D341Med (cell line): ENCODE results near the gene SDK2.
A peak's percentile ranks its signal among the peaks of the same experiment; 100 is the strongest.

Experiments used
- DNase-seq: peaks from one replicate; pipeline ENCODE4 v3.0.0; 2012; ENCODE audit warnings: low spot score

SDK2 gene

DNA sequence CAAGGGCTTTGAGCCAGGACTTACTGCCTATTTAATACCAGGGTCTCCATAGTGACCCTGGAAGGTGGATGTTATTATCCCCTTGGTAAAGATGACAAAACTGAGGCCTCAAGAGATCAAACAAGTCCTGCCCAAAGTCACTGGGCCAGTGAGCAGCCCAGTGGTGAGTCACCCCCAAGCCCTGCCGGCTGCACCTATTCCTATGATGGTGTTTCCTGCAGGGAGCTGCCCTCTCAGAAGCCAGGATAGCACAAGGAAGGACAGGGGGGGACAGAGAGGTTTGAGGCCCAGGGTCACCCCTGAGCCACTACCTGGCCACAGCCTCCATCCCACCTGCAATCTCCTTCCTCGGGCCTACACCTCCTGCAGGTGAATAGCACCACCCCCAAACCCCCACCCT lies 90.9 kb downstream of the SDK2 start:
- no peak for DNase-seq

DNA sequence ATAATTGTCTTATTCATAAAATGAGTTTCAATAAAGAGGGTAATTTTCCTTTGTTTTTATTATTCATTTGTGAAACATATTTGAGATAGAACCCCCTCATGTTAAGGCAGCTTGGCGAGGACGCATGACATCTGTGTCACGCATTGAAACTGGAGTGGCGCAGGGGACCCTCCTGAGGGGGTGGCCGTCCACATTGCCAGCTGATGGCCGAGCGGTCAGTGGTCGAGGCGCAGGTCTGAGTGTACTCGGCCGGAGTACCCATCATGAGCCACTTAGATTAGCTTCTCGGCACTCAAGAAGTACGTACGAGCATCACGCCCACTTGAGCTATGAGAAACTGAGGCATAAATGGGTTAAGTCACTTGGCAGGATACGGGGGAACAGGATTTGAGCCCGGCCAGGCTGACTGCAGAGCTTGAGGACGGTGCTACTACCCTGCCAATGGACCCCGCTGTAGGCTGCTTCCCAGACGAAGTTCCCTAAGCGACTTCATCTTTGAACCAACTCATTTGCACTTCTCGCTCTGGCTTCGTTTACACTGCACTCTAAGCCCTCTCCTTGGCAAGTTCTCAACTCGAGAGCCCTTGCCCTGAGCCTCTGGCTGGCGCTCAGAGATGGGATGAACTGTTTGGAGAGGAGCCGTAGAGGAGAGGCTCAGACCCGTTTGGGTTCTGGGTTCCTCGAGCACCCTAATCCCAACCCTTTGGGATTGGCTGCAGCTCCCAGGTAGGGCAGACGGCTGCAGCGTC lies 91.8 kb downstream of the SDK2 start:
- DNase-seq = no peak

DNA sequence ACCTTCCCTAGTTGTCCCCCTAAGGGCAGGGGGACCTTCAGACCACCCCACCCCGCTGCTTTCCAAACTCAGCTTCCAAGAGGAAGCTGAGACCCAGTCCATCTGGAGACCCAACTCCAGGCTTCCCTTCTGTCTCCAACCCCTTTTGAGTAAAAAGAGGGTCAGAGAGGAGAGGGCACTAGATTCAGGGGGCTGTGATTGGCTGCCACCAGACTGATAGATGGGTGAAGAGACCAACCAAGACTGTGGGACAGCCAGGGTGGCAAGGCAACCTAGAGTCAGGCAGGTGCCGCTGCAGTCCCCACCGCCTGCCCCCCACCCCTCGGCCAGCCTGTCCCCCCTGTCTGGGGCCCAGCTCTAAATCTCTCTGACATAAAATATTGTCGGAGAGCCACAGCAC lies 92.5 kb downstream of the SDK2 start:
- DNase-seq = peak; percentile 77

DNA sequence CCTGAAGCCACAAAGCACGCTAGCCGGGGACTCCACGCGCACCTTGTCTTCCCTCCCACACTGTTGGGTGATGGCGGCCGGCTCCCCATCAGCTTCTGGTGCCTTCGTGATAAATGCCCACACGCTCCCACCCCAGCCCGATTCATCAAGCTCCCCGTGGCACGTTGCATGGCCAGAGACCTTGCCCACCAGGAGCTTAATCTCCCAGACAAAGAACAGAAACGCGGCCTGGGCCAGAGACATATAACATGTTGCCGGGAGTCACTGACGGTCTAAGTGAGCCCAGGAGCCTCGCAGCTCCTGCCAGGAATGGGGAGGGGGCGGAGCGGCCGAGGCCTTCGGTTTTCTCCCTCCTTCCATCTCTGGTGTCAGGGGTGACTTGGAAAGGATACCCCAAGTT lies 93.1 kb downstream of the SDK2 start:
- no peak for DNase-seq

DNA sequence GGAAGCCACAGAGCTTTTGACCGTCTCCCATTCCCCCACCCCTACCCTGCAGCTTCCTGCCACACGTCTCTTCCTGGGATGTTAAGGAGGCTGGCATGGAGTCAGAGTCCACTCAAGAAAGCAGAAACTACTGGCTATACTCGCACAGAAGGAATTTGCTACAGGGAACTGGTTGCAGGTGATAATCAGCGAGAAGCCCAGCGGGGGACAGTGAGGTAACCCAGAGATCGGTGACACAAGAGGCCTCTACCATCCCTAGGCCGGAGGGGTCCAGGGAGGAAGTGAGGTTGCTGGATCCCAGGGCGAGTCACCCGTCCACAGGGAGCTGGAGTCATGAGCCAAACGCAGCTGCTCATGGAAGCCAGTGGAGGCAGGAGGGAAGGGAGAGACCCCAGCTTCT lies 93.7 kb downstream of the SDK2 start:
- DNase-seq = no peak

DNA sequence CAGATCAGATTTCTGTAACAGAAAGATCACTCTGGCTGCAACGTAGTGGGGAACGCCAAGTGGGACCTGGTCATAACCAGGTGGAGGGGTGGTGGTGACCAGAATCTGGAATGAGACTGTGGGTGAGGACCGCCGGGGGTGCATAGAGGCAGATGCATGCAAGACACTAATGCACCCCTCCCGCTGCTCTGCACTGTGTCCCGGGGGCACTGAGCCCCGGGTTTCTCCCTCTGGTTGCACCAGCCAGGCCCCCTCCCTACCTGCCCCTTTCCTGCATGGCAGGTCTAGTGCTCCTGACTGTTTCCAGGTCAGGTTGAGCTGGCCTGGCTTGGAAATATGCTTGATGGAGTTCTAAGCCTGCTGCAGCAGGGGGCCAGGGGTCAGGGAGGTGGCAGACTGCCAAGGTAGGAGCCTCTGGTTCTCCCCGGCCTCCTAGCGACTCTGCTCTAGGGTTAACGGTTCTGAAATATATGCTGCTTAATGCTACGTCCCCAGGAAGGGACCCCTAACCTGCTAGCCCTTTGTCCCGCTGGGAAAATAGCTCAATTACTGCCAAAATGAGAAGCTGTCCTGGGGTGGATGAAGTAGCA lies 94.3 kb downstream of the SDK2 start:
- DNase-seq = no peak

DNA sequence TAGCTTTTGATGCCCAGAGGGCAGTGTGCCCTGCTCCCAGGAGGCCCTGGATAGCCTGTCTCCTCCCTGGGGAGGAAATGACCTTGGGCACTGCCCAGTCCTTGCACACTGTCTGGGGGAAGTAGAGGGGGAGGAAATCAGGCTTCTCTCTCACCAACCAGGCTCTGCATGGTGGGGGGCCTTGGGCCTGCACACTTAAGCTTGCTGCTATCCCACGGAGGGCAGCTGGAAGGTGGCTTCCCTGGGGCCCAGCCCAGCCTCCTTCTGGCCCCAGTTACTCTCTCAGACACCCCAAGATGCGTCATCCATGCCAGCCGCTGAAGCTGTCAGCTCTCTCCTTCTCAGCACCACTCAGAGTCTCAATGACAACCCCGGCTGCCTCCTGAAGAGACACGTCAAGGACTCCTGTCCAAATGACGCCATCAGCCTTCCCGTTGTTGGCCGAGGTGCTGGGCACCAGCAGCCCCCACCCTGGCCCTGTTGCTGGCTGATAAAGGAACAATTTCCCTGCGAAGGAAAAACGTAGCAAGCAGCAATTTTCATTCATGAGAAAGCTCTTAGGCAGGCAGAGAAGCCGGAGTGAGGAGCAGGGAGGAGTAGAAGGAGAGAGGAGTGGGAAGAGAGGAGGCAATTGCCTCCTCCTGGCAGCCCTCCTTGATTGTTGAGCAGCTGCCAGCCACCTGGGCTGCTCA lies 95.5 kb downstream of the SDK2 start:
- DNase-seq = no peak

DNA sequence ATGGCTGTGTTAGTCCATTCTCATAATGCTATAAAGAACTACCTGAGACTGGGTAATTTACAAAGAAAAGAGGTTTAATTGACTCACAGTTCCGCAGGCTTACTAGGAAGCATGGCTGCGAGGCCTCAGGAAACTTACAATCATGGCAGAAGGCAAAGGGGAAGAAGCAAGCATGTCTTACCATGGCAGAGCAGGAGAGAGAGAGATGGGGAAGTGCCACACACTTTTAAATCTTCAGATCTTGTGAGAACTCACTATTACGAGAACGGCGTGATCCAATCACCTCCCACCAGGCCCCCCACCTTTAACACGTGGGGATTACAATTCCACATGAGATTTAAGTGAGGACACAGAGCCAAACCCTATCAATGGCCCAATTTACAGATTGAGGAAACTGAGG lies 96.5 kb downstream of the SDK2 start:
- DNase-seq = no peak

DNA sequence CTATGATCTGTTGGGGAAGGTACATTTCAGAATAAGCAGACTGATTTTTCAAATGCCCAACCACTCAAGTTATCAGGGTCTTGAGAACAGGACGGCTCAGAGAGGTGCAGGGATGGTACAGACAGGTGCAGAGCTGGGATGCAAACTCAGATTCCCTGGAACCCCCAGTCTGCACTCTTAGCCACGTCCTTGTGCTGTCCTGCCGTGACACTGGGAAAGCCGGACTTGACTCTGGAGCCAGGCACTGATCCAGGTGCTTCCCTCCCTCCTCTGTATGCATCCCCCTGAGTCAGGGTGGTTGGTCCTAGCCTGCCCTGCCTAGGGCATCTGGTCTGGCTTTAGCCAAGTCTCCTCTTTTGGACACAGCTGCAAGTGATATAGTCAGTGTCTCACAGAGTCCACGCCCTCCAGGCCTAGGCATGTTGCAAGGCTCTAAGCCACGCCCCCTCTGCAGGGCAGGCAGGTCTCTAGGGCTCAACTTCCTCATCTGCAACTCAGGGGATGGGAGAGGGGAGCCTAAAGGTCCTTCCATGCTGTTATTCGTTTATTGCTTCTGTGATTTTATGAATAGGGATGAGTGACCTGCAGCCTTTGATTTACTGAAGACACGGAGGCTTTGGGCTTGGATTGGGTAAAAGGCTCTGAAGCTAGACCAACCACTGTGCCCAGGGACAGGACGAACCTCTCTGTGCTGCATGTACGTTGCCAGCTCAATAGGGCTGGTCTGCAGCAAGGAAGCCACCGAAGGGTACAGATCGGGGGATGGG lies 97.3 kb downstream of the SDK2 start:
- no peak for DNase-seq

DNA sequence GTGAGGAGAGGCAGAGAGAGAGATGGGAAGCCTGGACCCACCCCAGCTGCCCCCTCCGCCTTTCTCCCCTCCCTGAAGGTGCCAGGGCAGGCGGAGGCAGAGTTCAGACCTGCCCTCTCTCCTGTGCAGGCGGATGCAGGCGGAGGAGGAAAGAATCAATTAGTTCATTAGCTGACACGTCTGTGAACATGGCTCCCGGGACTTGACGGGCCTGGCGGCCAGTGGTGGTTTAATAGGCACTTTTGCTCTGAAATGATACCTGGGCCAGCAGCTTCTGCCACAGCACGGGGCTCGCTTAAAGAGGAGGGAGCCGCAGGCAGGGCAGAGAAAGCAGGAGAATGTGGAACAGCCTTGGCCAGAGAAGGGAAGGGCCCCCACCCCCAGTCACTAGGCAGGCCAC lies 98.1 kb downstream of the SDK2 start:
- DNase-seq = no peak

DNA sequence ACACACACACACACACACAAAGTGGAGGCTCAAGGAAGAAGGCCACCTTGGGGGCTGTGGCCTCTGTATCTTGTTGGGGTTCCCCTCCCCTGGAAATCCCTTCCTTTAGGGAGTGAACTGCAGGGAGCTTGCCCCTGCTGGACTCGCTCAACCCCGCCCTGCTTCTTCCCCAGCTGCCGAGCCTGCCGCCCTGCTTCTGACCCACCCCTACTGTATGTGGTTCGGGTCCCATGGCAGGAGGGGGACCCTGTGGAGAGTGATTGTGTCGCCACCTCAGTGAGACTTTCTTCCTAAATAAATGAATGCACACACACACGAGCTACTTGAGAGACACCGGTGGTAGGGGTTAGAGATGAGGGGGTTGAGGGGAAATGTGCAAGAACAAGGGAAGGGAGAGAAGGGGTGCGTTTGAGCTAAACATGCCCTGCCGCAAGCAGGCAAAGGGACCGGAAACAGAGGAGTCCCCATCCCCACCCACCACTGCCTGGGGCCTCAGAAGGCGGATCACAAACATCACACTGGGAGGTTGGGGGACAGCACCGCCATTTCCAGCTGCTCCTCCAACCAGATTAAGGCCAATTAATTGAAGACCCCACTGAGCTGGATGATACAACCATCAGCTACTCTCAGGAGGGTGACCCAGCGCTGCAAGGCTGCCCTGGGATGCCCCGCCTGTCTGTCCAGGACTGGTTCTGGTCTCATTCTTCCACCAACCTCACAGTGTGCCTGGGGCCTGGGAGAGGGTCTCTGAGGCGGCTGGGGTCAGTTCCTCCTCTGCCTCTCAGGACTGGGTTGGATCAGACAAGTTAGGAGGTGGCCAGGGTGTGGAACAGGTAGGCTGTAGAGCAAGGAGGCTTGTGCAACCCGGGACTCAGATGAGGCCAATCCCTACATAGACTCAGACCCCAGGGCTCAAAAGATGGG lies 98.9 kb downstream of the SDK2 start:
- no peak for DNase-seq

DNA sequence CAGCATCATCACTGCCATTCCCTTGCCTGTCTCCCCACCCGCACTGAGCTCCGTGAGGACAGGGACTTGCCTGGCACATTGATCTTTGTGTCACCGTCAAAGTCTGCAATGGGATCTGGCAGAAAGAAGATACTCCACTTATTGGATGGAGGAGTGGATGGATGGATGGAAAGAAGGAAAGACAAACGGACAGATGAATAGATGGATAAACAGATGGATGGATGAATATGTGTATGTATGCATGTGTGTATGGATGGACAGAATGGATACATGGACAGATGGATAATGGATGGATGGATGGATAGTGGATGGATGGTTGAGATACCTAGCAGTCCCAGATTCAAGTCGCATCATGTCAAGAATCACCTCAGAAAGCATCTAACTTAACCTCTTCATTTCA lies 99.9 kb downstream of the SDK2 start:
- DNase-seq = no peak

DNA sequence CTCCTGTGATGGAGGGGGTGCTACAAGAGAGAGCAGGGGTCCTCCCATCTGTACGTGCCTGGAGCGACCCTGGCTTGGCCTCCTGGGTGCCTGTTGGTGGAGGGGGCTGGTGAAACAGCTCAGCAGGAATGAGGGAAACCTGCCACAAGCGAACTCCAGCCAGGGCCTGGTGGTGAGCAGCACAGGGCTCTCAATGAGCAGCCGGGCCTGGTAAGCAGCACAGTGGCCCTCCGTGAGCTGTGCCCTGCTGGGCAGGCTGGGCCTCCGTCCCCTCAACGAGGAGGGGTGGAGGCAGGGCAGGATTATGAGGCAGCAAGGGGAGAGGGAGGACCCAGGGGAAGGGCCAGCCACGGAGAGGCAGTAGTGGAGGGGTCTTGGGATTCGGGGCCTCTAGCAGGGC lies 101.9 kb downstream of the SDK2 start:
- DNase-seq = peak; percentile 67

DNA sequence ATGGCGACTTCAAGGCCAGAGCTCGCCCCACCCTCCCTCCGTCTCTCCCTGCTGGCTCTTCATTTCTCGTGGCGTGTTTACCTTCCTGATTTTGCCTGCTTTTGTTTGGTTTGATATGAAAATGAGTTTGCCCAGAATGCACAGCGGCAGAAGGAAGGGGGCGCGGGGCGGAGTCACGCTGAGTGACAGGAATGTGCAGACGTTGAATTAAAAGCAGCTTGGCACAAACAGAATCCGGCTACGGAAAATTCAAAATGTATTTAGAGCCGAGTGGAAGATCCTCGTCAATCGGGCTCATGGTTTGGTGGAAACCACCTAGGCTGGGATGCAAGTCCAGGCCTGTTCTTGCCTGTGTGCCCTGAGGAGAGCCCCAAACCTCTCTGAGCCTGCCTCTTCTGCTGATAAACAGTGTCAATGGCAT lies 102.7 kb downstream of the SDK2 start:
- DNase-seq = peak; percentile 66

DNA sequence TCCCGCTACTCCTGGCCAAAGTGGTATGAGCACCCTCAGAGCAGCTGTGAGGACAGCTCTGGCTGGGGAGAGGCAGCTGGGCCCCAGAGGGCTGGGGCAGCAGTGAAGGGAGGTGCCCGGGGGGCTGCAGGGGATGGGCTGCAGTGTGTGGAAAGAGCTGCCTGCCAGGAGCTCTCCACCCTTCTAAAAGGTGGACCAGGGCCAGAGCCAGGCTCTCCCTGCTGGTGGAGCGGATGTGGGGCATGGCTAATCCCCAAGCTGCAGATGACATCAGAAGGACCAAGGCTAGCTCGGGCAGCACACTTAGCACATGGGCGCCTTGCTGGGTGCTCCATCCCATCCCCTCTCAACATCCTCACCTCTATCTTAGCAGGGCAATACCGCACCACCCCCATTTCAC lies 103.1 kb downstream of the SDK2 start:
- DNase-seq = peak; percentile 86

DNA sequence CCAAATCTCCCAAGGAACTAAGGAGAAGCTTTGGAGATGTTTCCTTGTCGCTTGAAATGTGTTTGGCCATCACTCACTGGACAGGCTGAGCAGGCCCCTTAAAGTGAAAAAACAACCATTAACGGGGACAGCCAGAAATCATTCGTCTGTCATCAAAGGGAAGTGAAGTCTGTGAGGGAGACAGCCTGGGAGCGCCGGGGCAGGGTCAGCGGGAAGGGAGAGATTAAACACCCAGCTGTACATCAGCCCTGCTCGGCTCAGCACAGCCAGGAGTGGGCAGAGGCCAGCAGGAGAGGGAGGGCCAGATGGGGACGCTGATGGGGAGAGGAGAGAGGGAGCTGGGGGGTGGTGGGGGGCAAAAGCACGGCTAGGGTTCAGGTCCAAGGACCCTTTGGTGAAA lies 105.1 kb downstream of the SDK2 start:
- DNase-seq = no peak

DNA sequence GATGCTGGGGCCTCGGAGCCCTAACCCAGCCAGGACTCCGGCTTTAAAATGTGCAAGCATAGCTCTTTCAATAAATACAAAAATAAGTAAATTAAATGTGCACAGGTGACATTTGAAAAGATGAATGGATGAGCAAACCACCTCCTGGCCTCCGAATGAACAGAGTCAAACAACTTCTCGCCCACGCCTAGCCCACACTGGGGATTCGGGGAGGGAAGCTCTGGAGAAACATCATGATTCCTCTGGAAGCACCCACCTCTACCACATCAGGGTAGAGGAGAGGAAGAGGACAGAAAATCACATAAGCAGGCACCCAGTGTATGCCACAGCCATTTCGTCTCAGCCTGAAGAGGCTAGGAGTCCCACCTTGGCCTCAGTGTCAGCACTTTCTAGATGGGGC lies 105.8 kb downstream of the SDK2 start:
- DNase-seq = no peak

DNA sequence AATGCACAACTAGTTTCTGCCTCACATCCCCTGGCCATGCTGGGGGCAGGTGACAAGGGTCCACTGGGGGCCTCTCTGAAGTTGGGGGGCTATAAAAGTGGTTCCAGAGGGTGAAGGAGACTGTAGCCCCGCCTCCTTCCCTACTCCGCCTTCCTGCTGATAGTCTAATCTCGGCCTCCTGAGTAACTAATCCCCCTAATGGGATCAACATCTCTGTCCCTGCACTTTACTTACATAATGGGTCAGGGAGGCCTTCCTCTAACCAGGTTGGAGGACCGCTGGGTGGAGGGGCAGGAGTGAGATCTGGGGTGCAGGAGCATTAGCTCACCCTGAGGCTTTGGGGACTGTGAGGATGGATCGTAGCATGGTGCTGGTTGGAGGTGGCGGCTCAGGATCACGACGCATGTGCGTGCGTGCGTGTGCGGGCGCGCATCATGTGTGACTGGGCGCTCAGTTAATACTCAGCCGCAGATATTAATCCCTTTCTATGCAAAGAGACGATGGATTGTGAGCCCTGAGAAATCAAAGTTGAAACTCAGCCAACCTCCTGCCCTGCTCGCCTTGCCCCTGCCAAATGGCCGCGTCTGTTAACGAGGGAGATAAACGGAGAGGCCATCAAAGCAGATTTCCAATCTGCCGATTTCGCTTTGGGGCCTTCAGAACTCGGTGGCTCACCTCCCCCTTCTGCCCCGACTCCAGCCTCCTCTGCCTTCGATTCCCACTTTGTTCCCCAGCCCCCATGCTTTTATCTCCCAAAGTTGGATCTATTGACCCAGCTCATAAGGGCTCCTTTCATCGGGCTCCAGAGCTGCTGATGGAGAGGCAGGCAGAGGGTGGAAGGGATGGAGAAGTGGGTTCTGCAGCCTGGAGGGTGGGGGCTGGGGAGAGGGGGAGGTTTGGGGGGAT lies 107.3 kb downstream of the SDK2 start:
- DNase-seq = peak; percentile 90

DNA sequence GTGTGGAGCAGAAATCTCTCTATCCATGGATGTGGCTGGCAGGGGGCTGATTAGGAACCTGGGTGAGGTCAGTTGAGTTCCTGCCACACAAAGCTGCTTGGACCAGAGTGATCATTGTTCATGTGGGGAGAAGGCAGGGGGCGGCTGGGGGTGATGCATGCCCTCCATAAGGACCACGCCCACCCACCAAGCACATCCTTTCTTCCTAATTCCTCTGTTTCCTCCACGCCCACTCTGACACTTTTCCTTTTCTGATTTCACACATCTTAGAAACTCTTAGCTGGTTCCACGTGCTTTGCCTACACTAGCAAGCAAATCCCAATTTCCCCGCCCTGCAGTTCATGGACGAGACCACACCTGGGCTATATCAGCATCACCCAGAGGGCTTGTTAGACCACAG lies 108.5 kb downstream of the SDK2 start:
- DNase-seq = no peak

DNA sequence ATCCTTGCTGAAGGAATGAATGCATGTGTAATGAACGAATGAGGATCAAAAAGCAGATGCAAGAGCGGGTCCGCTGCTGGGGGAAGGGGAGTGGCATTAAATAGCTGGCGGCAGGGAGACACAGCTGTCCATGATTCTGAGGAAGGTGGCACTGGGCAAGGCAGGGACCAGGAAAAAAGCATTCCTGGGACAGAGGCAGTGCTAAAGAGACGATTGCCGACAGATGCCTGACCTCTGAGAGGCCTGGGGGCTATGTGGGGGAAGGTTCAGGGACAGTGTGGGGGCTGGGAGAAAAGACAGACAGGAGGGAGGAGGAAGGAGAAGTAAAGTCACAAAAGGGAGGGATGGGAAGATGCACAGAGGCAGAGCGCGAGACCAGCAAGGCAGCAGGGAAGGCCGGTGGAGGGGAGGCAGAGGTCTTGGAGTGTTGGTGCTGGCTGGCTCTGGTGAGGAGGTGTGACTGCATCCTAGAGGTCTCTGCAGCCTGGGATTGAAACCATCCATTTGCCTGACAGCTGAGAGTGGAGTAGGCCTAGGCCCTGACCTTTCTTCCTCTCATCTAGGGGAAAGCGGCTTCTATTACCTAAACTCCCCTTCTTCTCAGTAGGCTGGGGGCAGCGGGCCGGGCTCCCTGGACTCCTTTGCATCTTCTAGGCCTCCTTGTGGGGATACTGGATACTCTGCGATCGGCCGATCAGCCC lies 109.9 kb downstream of the SDK2 start:
- DNase-seq = no peak
